Embryonic facial prominence (tissue), 1 donor: ENCODE measurements around the gene SLC35F2.
"Not testable (repeated sequence)": the region's sequence is repeated elsewhere in the genome, so short reads cannot be mapped to it uniquely, and the experiment has no call there.

Source experiments
- DNase-seq: peaks from one replicate; pipeline ENCODE4 v3.0.0-alpha.2; 2016; ENCODE audit errors: extremely low spot score

The SLC35F2 gene

DNA sequence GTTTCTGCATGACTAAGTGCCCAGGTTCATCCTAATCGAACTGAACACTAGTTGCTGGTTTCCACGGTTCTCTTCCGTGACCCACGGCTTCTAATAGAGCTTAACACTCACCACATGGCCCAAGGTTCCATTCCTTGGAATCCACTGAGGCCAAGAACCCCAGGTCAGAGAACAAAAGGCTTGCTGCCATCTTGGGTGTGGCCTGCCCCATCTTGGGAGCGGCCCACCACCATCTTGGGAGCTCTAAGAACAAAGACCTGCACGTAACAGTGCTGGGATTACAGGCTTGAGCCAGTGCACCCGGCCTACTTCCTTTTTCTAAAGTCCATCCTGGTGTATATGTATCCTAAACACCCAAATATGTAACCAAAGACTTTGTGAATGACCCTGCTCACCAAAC, 68.8 kb downstream of the SLC35F2 start:
- DNase-seq = no peak

DNA sequence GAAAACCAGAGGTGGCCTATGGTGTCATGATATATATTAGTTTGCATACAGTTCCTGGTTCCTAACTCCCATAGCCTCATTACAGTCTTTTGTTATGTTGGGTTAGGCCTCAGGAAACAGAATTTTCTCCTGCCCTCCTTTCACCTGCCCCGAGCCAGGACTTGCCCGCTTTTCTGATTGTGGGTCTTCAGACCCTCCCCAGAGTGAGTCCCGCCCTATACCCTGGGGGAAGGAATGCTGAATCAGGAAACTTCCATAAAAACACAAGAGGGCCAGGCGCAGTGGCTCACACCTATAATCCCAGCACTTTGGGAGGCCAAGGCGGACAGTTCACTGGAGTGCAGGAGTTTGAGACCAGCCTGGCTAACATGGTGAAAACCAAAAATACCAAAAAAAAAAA, 70.9 kb downstream of the SLC35F2 start:
- no peak for DNase-seq

DNA sequence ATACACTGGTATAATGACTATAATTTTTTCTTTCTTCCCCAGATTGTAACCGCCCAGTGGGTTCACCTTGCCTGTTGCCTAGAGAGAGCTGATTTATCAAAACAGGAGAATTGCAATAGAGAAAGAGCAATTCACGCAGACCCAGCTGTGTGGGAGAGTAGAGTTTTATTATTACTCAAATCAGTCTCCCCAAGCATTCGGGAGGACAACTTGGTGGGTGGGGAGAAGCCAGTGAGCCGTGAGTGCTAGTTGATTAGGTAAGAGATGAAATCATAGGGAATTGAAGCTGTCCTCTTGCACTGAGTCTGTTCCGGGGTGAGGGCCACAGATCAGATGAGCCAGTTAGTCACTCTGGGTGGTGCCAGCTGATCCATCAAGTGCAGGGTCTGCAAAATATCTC, 73.2 kb downstream of the SLC35F2 start:
- DNase-seq = no peak

GRCh38 chr11:107783121-107783520, 75.5 kb downstream of the SLC35F2 start:
- DNase-seq = no peak

- DNase-seq = no peak
These were observed 77.8 kb downstream of the SLC35F2 start for GRCh38 chr11:107780775-107781174.

GRCh38 chr11:107780136-107780535, 78.5 kb downstream of the SLC35F2 start:
- no peak for DNase-seq

DNA sequence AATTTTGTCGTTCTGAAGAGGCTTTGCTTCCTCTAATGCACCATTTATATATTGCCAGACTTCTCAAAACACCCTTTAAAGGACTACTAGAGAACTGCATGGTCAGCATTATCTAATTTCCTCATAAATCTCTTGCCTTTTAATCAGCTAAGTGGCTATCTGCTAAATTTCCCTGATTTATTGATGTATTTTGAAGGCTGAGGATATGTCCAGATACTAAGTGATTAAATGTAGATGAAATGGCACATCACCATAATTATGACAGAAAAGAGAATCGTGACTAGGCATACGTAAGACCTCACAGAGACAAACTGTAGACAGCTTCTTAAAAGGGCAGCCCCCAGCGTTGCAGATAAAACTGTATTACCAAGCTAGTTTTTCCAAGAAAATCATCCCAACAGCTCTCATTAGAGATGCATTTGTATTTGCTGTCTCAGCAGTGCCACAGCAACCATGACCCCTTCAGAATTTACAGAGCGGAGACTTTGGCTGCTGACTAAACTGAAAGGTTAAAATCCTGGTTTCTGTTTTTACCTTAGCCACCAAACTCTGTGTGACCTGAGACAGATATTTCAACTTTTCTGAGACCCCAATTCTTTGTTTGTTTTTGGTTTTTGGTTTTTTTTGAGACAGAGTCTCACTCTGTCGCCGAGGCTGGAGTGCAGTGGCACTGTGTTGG, 79.6 kb downstream of the SLC35F2 start:
- DNase-seq = no peak

DNA sequence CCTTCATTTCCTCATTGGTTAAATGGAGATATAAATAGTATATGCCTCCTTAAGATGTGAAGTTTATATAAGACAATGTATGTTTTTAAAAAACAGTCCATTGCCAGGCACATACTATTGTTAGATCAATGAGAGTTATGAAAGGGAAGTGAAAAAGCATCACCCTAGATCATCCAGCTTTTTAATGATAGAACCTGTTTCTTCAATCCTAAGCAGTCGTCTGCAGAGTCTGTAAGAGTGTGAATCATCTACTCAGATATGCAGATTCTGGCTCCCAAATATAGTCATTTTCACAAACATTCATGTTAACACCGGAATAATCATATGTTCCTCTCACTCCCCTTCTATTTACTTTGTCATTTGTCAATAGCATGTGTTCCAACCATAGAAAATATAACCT, 81.5 kb downstream of the SLC35F2 start:
- no peak for DNase-seq

GRCh38 chr11:107776062-107776461, 82.5 kb downstream of the SLC35F2 start:
- no peak for DNase-seq

DNA sequence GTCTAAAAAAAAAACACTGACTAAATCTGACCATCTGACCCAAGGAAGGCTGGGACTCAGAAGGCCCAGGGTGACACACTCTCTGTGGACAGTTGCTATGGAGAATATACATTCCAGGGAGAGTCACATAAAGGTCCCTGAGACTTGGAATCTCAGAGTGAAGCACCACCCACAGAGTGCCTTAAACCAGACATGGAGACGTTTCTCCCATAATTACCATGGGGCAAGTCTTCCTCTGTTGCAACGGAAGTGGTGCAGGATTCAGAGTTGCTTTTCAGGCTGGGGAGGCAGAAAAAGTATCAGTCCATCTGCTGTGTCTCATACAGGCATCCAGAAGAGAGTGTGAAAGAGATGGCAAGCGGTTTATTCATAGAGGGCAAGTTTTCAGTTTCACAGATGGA, 88.0 kb downstream of the SLC35F2 start:
- no peak for DNase-seq

- DNase-seq = no peak
These were observed 89.4 kb downstream of the SLC35F2 start for GRCh38 chr11:107769189-107769588.

- DNase-seq = not testable (repeated sequence)
These were observed 99.8 kb downstream of the SLC35F2 start for GRCh38 chr11:107758719-107759355.

DNA sequence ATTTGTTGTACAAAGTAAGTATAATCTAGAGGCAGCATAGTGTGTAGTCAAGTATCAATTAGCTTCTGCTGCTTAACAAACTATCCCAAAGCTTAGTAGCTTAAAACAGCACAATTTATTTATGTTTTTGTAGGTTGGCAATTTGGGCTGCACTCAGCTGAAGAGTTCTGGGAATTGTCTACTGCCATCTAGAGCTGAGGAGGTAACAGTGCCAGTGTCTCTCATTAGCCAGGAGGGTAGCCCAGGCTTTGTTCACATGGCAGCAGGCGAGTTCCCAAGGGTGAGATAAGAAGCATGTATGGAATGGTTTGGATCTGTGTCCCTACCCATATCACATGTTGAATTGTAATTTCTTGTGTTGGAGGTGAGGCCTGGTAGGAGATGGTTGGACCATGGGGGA, 100.9 kb downstream of the SLC35F2 start:
- DNase-seq = no peak

DNA sequence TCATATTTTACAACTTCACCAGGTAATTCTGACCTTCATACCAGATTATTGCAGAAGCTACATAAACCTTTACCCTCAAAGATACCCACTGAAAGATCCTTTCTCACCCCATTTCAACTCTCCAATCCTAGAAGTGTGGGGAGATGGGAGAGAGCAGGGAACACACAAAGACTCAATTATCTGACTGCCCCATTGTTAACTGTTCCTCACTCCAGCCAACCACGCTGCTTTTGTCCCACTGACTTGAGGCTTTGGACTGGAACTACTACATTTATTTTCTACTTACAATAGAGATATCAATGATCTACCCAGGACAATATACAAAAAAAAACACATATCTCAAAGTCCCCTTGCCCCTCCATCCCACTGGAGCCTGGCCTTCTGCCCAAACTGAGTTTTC, 102.0 kb downstream of the SLC35F2 start:
- DNase-seq = no peak

GRCh38 chr11:107752949-107753822, 105.4 kb downstream of the SLC35F2 start:
- no peak for DNase-seq

DNA sequence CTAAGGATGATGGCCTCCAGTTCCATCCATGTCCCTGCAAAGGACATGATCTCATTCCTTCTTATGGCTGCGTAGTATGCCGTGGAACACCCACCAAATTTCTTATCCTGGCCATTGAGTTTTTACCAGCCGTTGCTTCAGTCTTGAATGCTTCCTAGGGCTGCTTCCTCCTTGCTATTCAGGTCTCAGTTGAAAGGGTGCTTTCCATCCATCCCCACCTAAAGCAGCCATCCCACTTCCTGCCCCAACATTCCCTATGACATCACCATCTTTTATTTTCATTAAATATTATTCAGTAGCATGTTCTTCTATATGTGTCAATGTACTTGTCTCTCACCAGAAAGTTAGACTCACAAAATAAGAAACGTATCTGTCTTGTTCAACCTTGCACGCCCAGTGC, 106.1 kb downstream of the SLC35F2 start:
- DNase-seq = no peak

GRCh38 chr11:107751082-107751481, 107.5 kb downstream of the SLC35F2 start:
- no peak for DNase-seq

GRCh38 chr11:107750313-107750712, 108.3 kb downstream of the SLC35F2 start:
- DNase-seq = no peak

- no peak for DNase-seq
These were observed 111.0 kb downstream of the SLC35F2 start for GRCh38 chr11:107747622-107748021.

DNA sequence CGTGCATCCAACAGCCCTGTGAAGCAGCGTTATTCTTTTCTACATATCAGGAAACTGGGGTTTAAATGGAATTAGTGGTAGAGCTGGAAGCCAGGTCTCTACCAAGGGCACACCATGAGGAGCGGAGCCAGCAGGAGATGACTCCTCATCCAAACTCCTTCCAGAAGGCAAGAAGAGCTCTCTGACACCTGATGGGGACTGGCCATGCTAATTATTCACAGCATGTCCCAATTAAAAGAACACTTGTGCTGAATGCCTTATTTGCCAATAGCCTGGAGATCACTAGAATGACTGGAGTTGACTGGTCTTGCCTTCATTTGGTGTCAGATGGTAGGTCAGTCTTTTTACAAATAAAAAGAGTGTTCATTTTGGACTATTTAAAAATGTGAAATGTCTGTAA, 113.9 kb downstream of the SLC35F2 start:
- no peak for DNase-seq

GRCh38 chr11:107743191-107743590, 115.4 kb downstream of the SLC35F2 start:
- DNase-seq = no peak

- DNase-seq = no peak
These were observed 117.4 kb downstream of the SLC35F2 start for GRCh38 chr11:107741044-107741823.
